HepG2 (cell line): ENCODE results near the gene BST2. TPM values are rescaled to one million over a fixed set of nuclear protein-coding genes. Genes with fewer than 3 reads are reported as not detected.

Experiments
- CCDC6 ChIP-seq: sonication (generic); formaldehyde crosslinking; IDR thresholded peaks from 2 replicates; pipeline ENCODE4 v1.8.1; 2022; ENCODE audit warnings: mild to moderate bottlenecking, missing genetic modification reagents, moderate library complexity
- DNMT1 ChIP-seq: sonication (generic); formaldehyde crosslinking; IDR thresholded peaks from 2 replicates; pipeline ENCODE4 v1.5.1; 2020; ENCODE audit warnings: mild to moderate bottlenecking, missing genetic modification reagents
- FOXO1 ChIP-seq: sonication (generic); formaldehyde crosslinking; IDR thresholded peaks from 2 replicates; pipeline ENCODE4 v1.4.0; 2020; ENCODE audit warnings: missing genetic modification reagents
- GABPB1 ChIP-seq: IDR thresholded peaks from 2 replicates; pipeline ENCODE4 v1.6.1; 2016; ENCODE audit warnings: mild to moderate bottlenecking, missing genetic modification reagents, moderate library complexity, missing compliant biosample characterization
- ISX ChIP-seq: sonication (generic); formaldehyde crosslinking; conservative IDR thresholded peaks from 2 replicates; pipeline ENCODE4 v1.5.0; 2020; ENCODE audit warnings: missing genetic modification reagents
- KDM1A ChIP-seq: IDR thresholded peaks from 2 replicates; pipeline ENCODE4 v1.6.1; 2016; ENCODE audit warnings: missing compliant biosample characterization
- KDM4B ChIP-seq: sonication (generic); formaldehyde crosslinking; IDR thresholded peaks from 2 replicates; pipeline ENCODE4 v1.4.0; 2020; ENCODE audit warnings: missing genetic modification reagents
- MAZ ChIP-seq, 2 experiments: sonication (generic) in 1 of 2; formaldehyde crosslinking in 1 of 2; IDR thresholded peaks; 2 replicates each; pipeline versions ENCODE4 v1.5.0 to v1.6.1; 2012 to 2020; ENCODE audit warnings: low read depth in 2 of 2, mild to moderate bottlenecking in 2 of 2, borderline replicate concordance in 1 of 2, improper control_type of control experiment in 1 of 2, low read length in 1 of 2, missing genetic modification reagents in 1 of 2, moderate library complexity in 1 of 2
- MEF2D ChIP-seq: sonication (generic); formaldehyde crosslinking; IDR thresholded peaks from 2 replicates; pipeline ENCODE4 v1.5.1; 2020; ENCODE audit warnings: mild to moderate bottlenecking, missing genetic modification reagents
- PRMT3 ChIP-seq: sonication (generic); formaldehyde crosslinking; IDR thresholded peaks from 2 replicates; pipeline ENCODE4 v1.8.1; 2022; ENCODE audit warnings: low read depth, mild to moderate bottlenecking, moderate library complexity, missing genetic modification reagents, borderline replicate concordance
- ZNF10 ChIP-seq: sonication (generic); formaldehyde crosslinking; IDR thresholded peaks from 2 replicates; pipeline ENCODE4 v1.4.0; 2020; ENCODE audit warnings: mild to moderate bottlenecking, low read depth, missing genetic modification reagents, borderline replicate concordance
- ZNF550 ChIP-seq: sonication (generic); formaldehyde crosslinking; IDR thresholded peaks from 2 replicates; pipeline ENCODE4 v1.4.0; 2020; ENCODE audit warnings: mild to moderate bottlenecking, missing genetic modification reagents, borderline replicate concordance
- ZNF747 ChIP-seq: sonication (generic); formaldehyde crosslinking; IDR thresholded peaks from 2 replicates; pipeline ENCODE4 v1.8.1; 2023; ENCODE audit warnings: missing genetic modification reagents, mild to moderate bottlenecking, borderline replicate concordance
- ZNF777 ChIP-seq: sonication (generic); formaldehyde crosslinking; IDR thresholded peaks from 2 replicates; pipeline ENCODE4 v1.4.0; 2020; ENCODE audit warnings: missing genetic modification reagents
- ZNF788 ChIP-seq: sonication (generic); formaldehyde crosslinking; IDR thresholded peaks from 2 replicates; pipeline ENCODE4 v1.5.0; 2020; ENCODE audit warnings: mild to moderate bottlenecking, missing genetic modification reagents, borderline replicate concordance
- polyA plus RNA-seq, 8 experiments: library from polyadenylated mRNA; depleted of rRNA in 3 of 8; stranded (reverse) in 7 of 8; unstranded in 1 of 8; fragments of >200 nt; fragmentation: Illumina TruSeq in 4 of 8; extraction: Trizol in 4 of 8; gene quantifications; 2 replicates each; pipeline versions ENCODE4 v1.2.1 to v1.2.3, GENCODE V29; 2011 to 2016; ENCODE audit warnings: low read depth in 4 of 8, missing spikeins in 1 of 8, mixed read lengths in 1 of 8; ENCODE audit not compliant: insufficient read depth in 1 of 8
- total RNA-seq, 5 experiments: library from RNA; depleted of rRNA; stranded (reverse); fragments of >200 nt; fragmentation: Illumina TruSeq; extraction: Trizol; gene quantifications; 2 replicates each; pipeline ENCODE4 v1.2.3, GENCODE V29; 2016; ENCODE audit warnings: low read depth in 1 of 5
- TF ChIP-seq, protein P1 (sequence below): sonication (generic); formaldehyde crosslinking; IDR thresholded peaks from 2 replicates; pipeline ENCODE4 v1.4.0; 2020; ENCODE audit warnings: missing genetic modification reagents, borderline replicate concordance
- TF ChIP-seq, protein P2 (sequence below): IDR thresholded peaks from 2 replicates; pipeline ENCODE4 v1.6.1; 2012; ENCODE audit warnings: inconsistent platforms
- TF ChIP-seq, protein P3 (sequence below): sonication (generic); formaldehyde crosslinking; IDR thresholded peaks from 2 replicates; pipeline ENCODE4 v1.5.0; 2020; ENCODE audit warnings: missing genetic modification reagents, mild to moderate bottlenecking, borderline replicate concordance

BST2 gene
- total and polyA plus RNA-seq, 2 of the 13 experiments (the other 11 are each of a cell fraction or from before 2014, with no cell fraction given) = 58.8 to 93.8 TPM

DNA sequence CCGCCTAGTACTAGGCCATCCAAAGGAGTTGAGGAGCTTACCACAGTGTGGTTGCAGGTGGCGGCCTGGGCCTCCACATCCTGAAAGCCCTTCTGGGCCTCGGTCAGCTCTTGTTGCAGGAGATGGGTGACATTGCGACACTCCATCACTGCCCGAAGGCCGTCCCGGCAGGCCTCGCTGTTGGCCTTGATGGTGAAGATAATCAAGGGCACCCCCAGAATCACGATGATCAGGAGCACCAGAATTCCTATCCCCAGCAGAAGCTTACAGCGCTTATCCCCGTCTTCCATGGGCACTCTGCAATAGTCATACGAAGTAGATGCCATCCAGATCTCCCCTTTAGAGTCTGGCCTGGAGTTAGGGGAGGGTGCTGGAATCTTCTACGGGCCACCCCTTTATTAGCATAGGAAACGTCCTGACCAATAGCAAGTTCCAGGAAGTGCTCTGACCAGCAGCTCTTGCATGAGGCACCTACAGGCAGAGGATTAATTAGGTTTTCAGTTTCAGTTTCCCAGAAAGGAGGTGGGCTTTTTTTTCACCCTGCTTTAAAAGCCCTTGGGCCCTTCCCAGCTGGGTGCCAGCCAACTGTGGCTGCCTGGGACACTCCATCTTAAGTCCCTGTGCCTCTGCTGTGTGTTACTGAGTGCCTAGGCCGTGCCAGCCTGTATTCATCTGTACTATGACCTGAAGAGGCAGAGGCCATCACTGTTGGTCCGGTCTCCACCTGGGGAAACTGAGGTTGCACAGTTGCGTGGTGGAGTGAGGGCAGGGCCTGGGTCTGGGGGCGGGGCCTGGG, at the start of gene BST2 (continued):
- TF ChIP-seq, protein P1, sequence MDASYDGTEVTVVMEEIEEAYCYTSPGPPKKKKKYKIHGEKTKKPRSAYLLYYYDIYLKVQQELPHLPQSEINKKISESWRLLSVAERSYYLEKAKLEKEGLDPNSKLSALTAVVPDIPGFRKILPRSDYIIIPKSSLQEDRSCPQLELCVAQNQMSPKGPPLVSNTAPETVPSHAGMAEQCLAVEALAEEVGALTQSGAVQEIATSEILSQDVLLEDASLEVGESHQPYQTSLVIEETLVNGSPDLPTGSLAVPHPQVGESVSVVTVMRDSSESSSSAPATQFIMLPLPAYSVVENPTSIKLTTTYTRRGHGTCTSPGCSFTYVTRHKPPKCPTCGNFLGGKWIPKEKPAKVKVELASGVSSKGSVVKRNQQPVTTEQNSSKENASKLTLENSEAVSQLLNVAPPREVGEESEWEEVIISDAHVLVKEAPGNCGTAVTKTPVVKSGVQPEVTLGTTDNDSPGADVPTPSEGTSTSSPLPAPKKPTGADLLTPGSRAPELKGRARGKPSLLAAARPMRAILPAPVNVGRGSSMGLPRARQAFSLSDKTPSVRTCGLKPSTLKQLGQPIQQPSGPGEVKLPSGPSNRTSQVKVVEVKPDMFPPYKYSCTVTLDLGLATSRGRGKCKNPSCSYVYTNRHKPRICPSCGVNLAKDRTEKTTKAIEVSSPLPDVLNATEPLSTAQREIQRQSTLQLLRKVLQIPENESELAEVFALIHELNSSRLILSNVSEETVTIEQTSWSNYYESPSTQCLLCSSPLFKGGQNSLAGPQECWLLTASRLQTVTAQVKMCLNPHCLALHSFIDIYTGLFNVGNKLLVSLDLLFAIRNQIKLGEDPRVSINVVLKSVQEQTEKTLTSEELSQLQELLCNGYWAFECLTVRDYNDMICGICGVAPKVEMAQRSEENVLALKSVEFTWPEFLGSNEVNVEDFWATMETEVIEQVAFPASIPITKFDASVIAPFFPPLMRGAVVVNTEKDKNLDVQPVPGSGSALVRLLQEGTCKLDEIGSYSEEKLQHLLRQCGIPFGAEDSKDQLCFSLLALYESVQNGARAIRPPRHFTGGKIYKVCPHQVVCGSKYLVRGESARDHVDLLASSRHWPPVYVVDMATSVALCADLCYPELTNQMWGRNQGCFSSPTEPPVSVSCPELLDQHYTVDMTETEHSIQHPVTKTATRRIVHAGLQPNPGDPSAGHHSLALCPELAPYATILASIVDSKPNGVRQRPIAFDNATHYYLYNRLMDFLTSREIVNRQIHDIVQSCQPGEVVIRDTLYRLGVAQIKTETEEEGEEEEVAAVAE = peak; percentile 49; the same call in 1 of the 2 replicates
- no peak for TF ChIP-seq ZNF550 (CRISPR knock-in tag)
- peak; percentile 73; the same call in 1 of the 2 replicates for TF ChIP-seq ZNF788
- peak; percentile 44; the same call in 1 of the 2 replicates for TF ChIP-seq KDM1A (CRISPR knock-in tag)
- TF ChIP-seq CCDC6 (CRISPR knock-in tag) = peak; percentile 67; the same call in 1 of the 2 replicates
- 0 out of 2 replicates have a peak, but pooled peaks have one; percentile 24 for TF ChIP-seq ZNF777 (CRISPR knock-in tag)
- TF ChIP-seq MEF2D = peak; percentile 66; the same call in 1 of the 2 replicates
- TF ChIP-seq ZNF10 (CRISPR knock-in tag) = no peak
- no peak for TF ChIP-seq MAZ (IDR thresholded peaks at IDR 0.05; ENCODE audit: borderline replicate concordance, low read depth, low read length)
- TF ChIP-seq MAZ (CRISPR knock-in tag; IDR thresholded peaks at IDR 0.05; ENCODE audit: low read depth) = peak; percentile 57; the same call in 1 of the 2 replicates
- 0 out of 2 replicates have a peak, but pooled peaks have one; percentile 43 for TF ChIP-seq GABPB1 (CRISPR knock-in tag)
- no peak for TF ChIP-seq ZNF747 (CRISPR knock-in tag)
- TF ChIP-seq, protein P2, sequence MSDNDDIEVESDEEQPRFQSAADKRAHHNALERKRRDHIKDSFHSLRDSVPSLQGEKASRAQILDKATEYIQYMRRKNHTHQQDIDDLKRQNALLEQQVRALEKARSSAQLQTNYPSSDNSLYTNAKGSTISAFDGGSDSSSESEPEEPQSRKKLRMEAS = peak; percentile 76
- no peak for TF ChIP-seq ISX (CRISPR knock-in tag)
- TF ChIP-seq, protein P3, sequence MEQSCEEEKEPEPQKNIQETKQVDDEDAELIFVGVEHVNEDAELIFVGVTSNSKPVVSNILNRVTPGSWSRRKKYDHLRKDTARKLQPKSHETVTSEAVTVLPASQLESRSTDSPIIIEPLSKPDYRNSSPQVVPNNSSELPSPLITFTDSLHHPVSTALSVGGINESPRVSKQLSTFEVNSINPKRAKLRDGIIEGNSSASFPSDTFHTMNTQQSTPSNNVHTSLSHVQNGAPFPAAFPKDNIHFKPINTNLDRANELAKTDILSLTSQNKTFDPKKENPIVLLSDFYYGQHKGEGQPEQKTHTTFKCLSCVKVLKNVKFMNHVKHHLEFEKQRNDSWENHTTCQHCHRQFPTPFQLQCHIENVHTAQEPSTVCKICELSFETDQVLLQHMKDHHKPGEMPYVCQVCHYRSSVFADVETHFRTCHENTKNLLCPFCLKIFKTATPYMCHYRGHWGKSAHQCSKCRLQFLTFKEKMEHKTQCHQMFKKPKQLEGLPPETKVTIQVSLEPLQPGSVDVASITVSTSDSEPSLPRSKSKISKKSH = peak; percentile 39; the same call in 1 of the 2 replicates
- no peak for TF ChIP-seq KDM4B (CRISPR knock-in tag)
- 0 out of 2 replicates have a peak, but pooled peaks have one; percentile 16 for TF ChIP-seq FOXO1
- TF ChIP-seq PRMT3 (CRISPR knock-in tag) = peak; percentile 64; the same call in 1 of the 2 replicates
- TF ChIP-seq DNMT1 (CRISPR knock-in tag) = no peak
